ENCODE data around the gene NLRC5.
A peak's percentile ranks its signal among the peaks of the same experiment; 100 is the strongest.

Gene NLRC5

DNA sequence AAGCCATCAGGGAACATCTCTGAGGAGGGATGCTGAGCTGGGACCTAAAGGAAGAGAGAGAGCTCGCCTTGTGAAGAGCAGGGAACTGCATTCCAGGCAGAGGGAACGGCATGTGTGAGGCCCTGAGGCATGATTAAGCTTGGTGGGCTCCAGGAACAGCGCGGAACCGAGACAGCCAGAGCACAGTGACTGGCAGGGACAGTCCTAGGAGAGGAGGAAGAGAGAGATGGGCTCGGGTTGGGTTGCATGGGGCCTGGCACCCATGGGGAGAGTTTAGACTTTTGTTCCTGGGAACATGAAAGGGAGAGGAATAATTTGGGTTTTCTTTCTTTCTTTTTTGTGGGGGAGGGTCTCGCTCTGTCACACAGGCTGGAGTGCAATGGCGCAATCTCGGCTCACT, 63.8 kb downstream of the NLRC5 start:
- Histone ChIP-seq H3K4me1 (ENCODE audit: control insufficient read depth, insufficient read depth, low read length) (no peaks in the 10 kb centered on the region), H3K4me3 (ENCODE audit: low read depth, low read length) (no peak overlapping the region), H3K36me3 (ENCODE audit: control insufficient read depth in 2 of 2, insufficient read depth in 1 of 2, low read length in 2 of 2) (no peaks in the 10 kb centered on the region), H3K27ac (ENCODE audit: extremely low read depth, low read depth, low read length) (no peak overlapping the region), H3K9me3 (ENCODE audit: control insufficient read depth, insufficient read depth, low read depth, low read length) (no peaks in the 10 kb centered on the region)
- ChIA-PET CTCF (interaction anchor here (0.6 to 3.4 kb wide), 2 partner anchors 31 to 222 kb away, joined by 3 to 12 read pairs; no protein-coding TSS in a partner anchor), POLR2A (no interaction called here)
- no peak for TF ChIP-seq ZNF701 (tag by site-specific recombination; IDR thresholded peaks at IDR 0.05)
- no peak for TF ChIP-seq ZNF37A (tag by site-specific recombination; IDR thresholded peaks at IDR 0.05)
- TF ChIP-seq ZNF768 (tag by site-specific recombination; IDR thresholded peaks at IDR 0.05): no peak
- no peak for TF ChIP-seq ZNF426 (tag by site-specific recombination; IDR thresholded peaks at IDR 0.05)
- no peak for TF ChIP-seq SP2 (tag by site-specific recombination; IDR thresholded peaks at IDR 0.05)
- TF ChIP-seq, protein P1, sequence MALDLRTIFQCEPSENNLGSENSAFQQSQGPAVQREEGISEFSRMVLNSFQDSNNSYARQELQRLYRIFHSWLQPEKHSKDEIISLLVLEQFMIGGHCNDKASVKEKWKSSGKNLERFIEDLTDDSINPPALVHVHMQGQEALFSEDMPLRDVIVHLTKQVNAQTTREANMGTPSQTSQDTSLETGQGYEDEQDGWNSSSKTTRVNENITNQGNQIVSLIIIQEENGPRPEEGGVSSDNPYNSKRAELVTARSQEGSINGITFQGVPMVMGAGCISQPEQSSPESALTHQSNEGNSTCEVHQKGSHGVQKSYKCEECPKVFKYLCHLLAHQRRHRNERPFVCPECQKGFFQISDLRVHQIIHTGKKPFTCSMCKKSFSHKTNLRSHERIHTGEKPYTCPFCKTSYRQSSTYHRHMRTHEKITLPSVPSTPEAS (tag by site-specific recombination; IDR thresholded peaks at IDR 0.05): no peak
- TF ChIP-seq ZNF610 (tag by site-specific recombination; IDR thresholded peaks at IDR 0.05; ENCODE audit: borderline replicate concordance): no peak
- TF ChIP-seq ZNF202 (tag by site-specific recombination; IDR thresholded peaks at IDR 0.05; ENCODE audit: borderline replicate concordance): no peak
- TF ChIP-seq KLF7 (tag by site-specific recombination; IDR thresholded peaks at IDR 0.05; ENCODE audit: borderline replicate concordance): no peak
- no peak for TF ChIP-seq ZNF521 (tag by site-specific recombination; IDR thresholded peaks at IDR 0.05)
- TF ChIP-seq ZNF416 (tag by site-specific recombination; IDR thresholded peaks at IDR 0.05): no peak
- TF ChIP-seq ZNF366 (tag by site-specific recombination; conservative IDR thresholded peaks at IDR 0.05): no peak
- TF ChIP-seq KLF16 (tag by site-specific recombination; IDR thresholded peaks at IDR 0.05): no peak
- TF ChIP-seq, protein P2, sequence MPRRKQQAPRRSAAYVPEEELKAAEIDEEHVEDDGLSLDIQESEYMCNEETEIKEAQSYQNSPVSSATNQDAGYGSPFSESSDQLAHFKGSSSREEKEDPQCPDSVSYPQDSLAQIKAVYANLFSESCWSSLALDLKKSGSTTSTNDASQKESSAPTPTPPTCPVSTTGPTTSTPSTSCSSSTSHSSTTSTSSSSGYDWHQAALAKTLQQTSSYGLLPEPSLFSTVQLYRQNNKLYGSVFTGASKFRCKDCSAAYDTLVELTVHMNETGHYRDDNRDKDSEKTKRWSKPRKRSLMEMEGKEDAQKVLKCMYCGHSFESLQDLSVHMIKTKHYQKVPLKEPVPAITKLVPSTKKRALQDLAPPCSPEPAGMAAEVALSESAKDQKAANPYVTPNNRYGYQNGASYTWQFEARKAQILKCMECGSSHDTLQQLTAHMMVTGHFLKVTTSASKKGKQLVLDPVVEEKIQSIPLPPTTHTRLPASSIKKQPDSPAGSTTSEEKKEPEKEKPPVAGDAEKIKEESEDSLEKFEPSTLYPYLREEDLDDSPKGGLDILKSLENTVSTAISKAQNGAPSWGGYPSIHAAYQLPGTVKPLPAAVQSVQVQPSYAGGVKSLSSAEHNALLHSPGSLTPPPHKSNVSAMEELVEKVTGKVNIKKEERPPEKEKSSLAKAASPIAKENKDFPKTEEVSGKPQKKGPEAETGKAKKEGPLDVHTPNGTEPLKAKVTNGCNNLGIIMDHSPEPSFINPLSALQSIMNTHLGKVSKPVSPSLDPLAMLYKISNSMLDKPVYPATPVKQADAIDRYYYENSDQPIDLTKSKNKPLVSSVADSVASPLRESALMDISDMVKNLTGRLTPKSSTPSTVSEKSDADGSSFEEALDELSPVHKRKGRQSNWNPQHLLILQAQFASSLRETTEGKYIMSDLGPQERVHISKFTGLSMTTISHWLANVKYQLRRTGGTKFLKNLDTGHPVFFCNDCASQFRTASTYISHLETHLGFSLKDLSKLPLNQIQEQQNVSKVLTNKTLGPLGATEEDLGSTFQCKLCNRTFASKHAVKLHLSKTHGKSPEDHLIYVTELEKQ (tag by site-specific recombination; IDR thresholded peaks at IDR 0.05; ENCODE audit: borderline replicate concordance): no peak
- no peak for TF ChIP-seq ZNF707 (tag by site-specific recombination; IDR thresholded peaks at IDR 0.05)
- no peak for TF ChIP-seq ZNF48 (tag by site-specific recombination; IDR thresholded peaks at IDR 0.05)
- TF ChIP-seq, protein P3, sequence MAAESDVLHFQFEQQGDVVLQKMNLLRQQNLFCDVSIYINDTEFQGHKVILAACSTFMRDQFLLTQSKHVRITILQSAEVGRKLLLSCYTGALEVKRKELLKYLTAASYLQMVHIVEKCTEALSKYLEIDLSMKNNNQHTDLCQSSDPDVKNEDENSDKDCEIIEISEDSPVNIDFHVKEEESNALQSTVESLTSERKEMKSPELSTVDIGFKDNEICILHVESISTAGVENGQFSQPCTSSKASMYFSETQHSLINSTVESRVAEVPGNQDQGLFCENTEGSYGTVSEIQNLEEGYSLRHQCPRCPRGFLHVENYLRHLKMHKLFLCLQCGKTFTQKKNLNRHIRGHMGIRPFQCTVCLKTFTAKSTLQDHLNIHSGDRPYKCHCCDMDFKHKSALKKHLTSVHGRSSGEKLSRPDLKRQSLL (tag by site-specific recombination; IDR thresholded peaks at IDR 0.05): no peak
- no peak for TF ChIP-seq ZNF221 (tag by site-specific recombination; IDR thresholded peaks at IDR 0.05; ENCODE audit: borderline replicate concordance)

DNA sequence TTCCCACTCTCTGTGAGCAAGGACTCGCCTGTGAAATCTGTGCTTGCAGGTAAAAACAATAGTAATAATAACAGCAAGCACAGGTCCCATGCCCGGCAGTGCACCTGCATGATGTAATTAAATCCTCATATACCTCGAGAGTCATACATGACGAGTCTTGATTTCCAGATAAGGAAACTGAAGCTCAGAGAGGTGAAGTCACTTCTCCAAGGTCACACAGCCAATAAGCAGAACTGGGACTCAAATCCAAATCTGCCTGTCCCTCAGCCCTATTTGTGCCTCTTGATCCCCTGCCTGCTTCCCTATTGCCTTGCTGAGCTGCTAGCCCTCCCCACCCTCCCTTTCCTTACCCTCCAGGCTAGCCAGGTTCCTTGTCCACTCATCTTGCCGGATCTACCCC, 65.0 kb downstream of the NLRC5 start:
- POLR2A ChIA-PET: no interaction called here
- Histone ChIP-seq H3K9me3 (ENCODE audit: control insufficient read depth, insufficient read depth, low read depth, low read length) (no peaks in the 10 kb centered on the region), H3K27ac (ENCODE audit: extremely low read depth, low read depth, low read length) (no peak overlapping the region), H3K4me3 (ENCODE audit: low read depth, low read length) (no peak overlapping the region), H3K36me3 (ENCODE audit: control insufficient read depth in 2 of 2, insufficient read depth in 1 of 2, low read length in 2 of 2) (no peaks in the 10 kb centered on the region), H3K4me1 (ENCODE audit: control insufficient read depth, insufficient read depth, low read length) (no peaks in the 10 kb centered on the region)
- TF ChIP-seq ZNF350 (tag by site-specific recombination; IDR thresholded peaks at IDR 0.05) (no peak), ZBTB7A (tag by site-specific recombination; IDR thresholded peaks at IDR 0.05; ENCODE audit: low read depth) (no peak), ZNF214 (tag by site-specific recombination; IDR thresholded peaks at IDR 0.05; ENCODE audit: borderline replicate concordance) (no peak), SETDB1 (IDR thresholded peaks at IDR 0.05; ENCODE audit: insufficient read length, low read length) (no peak), ZNF184 (tag by site-specific recombination; IDR thresholded peaks at IDR 0.05) (no peak), ZNF391 (tag by site-specific recombination; IDR thresholded peaks at IDR 0.05; ENCODE audit: borderline replicate concordance, low read depth) (no peak), ZNF776 (tag by site-specific recombination; IDR thresholded peaks at IDR 0.05; ENCODE audit: borderline replicate concordance) (no peak), ZNF768 (tag by site-specific recombination; IDR thresholded peaks at IDR 0.05) (peak; percentile 70)
- CTCF ChIA-PET: interaction anchor here (0.7 to 3.4 kb wide), 3 partner anchors 23 to 523 kb away, joined by 3 to 12 read pairs (median 3); no protein-coding TSS in a partner anchor
